ENCODE results near the gene C1orf87.

DNA sequence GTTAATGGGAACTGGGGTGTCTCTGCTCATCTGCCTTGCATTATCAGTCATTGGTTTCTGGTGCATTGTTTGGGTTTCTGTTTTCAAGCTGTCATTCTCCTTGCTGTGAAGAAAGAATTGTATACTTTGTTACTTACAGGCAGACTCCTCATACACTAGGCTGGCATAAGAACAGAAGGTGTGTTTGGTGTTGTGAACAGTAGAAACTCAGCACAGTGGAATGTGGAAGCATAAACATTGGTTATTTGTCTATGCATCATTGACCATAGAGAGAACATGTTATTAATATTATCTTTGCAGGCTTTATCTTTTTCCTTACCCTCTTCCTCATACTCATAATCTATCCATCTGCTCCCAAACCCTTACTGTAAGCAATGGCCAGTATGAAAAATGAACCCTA lies 18.2 kb downstream of the C1orf87 start:
- TF ChIP-seq POLR2AphosphoS5 (IDR thresholded peaks at IDR 0.05; ENCODE audit: borderline replicate concordance, low read depth, low read length): no peak
- TF ChIP-seq EZH2 (IDR thresholded peaks at IDR 0.05): no peak
- no peak for TF ChIP-seq FOXP2 (optimal IDR thresholded peaks at IDR 0.05; ENCODE audit: control extremely low read depth, extremely low read length, insufficient read depth)

Data from SK-N-MC (cell line).